ENCODE data around the gene KCNQ1. TPM values are rescaled to one million over a fixed set of nuclear protein-coding genes. Genes with fewer than 3 reads are reported as not detected.

The KCNQ1 gene
- total and polyA plus RNA-seq, 9 of the 15 experiments (the other 6 are each of a cell fraction or from before 2014, with no cell fraction given) = 0.44 TPM; not detected in 8

DNA sequence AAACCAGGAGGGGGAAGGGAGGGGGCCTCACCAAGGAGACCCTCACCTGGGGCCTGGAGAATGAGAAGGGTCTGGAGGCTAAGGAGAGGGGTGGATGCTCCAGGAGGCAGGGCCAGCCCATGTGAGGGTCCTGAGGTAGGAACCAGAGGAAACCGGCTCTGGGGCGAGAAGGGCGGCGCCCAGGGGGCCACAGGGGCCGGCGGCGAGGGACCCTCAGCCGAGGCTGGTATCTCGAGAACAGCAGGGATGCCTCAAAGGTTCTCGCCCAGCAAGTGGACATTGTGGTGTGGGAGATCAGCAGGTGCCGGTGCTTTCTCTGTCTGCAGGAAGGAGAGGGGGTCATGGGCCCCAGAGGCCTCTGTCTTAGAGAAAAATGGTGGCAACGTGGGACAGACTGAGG is 392.8 kb downstream of the KCNQ1 start (continued):
- no peak for TF ChIP-seq TFAM (CRISPR knock-in tag; conservative IDR thresholded peaks at IDR 0.05)
- TF ChIP-seq, protein P1, sequence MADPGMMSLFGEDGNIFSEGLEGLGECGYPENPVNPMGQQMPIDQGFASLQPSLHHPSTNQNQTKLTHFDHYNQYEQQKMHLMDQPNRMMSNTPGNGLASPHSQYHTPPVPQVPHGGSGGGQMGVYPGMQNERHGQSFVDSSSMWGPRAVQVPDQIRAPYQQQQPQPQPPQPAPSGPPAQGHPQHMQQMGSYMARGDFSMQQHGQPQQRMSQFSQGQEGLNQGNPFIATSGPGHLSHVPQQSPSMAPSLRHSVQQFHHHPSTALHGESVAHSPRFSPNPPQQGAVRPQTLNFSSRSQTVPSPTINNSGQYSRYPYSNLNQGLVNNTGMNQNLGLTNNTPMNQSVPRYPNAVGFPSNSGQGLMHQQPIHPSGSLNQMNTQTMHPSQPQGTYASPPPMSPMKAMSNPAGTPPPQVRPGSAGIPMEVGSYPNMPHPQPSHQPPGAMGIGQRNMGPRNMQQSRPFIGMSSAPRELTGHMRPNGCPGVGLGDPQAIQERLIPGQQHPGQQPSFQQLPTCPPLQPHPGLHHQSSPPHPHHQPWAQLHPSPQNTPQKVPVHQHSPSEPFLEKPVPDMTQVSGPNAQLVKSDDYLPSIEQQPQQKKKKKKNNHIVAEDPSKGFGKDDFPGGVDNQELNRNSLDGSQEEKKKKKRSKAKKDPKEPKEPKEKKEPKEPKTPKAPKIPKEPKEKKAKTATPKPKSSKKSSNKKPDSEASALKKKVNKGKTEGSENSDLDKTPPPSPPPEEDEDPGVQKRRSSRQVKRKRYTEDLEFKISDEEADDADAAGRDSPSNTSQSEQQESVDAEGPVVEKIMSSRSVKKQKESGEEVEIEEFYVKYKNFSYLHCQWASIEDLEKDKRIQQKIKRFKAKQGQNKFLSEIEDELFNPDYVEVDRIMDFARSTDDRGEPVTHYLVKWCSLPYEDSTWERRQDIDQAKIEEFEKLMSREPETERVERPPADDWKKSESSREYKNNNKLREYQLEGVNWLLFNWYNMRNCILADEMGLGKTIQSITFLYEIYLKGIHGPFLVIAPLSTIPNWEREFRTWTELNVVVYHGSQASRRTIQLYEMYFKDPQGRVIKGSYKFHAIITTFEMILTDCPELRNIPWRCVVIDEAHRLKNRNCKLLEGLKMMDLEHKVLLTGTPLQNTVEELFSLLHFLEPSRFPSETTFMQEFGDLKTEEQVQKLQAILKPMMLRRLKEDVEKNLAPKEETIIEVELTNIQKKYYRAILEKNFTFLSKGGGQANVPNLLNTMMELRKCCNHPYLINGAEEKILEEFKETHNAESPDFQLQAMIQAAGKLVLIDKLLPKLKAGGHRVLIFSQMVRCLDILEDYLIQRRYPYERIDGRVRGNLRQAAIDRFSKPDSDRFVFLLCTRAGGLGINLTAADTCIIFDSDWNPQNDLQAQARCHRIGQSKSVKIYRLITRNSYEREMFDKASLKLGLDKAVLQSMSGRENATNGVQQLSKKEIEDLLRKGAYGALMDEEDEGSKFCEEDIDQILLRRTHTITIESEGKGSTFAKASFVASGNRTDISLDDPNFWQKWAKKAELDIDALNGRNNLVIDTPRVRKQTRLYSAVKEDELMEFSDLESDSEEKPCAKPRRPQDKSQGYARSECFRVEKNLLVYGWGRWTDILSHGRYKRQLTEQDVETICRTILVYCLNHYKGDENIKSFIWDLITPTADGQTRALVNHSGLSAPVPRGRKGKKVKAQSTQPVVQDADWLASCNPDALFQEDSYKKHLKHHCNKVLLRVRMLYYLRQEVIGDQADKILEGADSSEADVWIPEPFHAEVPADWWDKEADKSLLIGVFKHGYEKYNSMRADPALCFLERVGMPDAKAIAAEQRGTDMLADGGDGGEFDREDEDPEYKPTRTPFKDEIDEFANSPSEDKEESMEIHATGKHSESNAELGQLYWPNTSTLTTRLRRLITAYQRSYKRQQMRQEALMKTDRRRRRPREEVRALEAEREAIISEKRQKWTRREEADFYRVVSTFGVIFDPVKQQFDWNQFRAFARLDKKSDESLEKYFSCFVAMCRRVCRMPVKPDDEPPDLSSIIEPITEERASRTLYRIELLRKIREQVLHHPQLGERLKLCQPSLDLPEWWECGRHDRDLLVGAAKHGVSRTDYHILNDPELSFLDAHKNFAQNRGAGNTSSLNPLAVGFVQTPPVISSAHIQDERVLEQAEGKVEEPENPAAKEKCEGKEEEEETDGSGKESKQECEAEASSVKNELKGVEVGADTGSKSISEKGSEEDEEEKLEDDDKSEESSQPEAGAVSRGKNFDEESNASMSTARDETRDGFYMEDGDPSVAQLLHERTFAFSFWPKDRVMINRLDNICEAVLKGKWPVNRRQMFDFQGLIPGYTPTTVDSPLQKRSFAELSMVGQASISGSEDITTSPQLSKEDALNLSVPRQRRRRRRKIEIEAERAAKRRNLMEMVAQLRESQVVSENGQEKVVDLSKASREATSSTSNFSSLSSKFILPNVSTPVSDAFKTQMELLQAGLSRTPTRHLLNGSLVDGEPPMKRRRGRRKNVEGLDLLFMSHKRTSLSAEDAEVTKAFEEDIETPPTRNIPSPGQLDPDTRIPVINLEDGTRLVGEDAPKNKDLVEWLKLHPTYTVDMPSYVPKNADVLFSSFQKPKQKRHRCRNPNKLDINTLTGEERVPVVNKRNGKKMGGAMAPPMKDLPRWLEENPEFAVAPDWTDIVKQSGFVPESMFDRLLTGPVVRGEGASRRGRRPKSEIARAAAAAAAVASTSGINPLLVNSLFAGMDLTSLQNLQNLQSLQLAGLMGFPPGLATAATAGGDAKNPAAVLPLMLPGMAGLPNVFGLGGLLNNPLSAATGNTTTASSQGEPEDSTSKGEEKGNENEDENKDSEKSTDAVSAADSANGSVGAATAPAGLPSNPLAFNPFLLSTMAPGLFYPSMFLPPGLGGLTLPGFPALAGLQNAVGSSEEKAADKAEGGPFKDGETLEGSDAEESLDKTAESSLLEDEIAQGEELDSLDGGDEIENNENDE (IDR thresholded peaks at IDR 0.05; ENCODE audit: low read depth, low read length) = no peak
- TF ChIP-seq, protein P2, sequence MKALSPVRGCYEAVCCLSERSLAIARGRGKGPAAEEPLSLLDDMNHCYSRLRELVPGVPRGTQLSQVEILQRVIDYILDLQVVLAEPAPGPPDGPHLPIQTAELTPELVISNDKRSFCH (CRISPR knock-in tag; IDR thresholded peaks at IDR 0.05) = no peak
- TF ChIP-seq, protein P2 (tag; IDR thresholded peaks at IDR 0.05) = no peak
- no peak for TF ChIP-seq TCF7 (IDR thresholded peaks at IDR 0.05; ENCODE audit: borderline replicate concordance)
- TF ChIP-seq ZNF696 (CRISPR knock-in tag; conservative IDR thresholded peaks at IDR 0.05) = no peak
